ENCODE data around the gene AGPAT3. TPM values are rescaled to one million over a fixed set of nuclear protein-coding genes. Genes with fewer than 3 reads are reported as not detected.
A peak's percentile ranks its signal among the peaks of the same experiment; 100 is the strongest.

The AGPAT3 gene
- total RNA-seq, 1 donor from 2014 or later: 179 TPM

DNA sequence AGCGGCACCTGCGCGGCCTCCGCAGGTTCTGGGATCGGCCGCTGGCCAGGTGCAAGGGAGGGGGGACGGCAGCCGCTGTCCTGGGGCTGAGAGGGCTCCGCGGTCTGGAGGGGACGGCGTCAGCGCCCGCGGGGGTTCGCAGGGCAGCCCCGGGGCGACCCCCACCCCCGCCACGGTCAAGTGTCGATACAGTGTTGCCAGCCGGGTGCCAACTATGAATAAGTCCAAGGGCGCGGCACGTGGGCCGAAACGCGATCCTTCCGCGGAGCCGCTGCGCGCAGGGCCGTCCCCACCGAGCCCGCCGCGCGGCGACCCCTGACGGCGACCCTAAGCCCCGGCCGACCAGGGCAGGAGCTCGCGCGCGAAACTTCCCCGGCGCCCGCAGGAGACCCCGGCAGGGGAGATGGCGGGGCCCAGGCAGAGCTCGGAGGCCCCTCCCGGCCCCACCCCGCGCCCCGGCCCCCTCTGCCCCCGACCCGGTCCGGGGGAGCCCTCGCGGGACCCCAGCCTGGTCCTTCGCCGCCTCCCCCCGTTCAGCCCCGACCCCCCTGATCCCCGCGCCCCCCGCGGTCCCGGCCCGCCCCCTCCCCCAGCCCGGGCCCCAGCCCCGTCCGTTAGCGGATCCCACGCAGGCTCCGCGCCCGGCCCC is 586 bp upstream of the AGPAT3 start:
- no peak for DNase-seq (ENCODE audit: low read depth)

DNA sequence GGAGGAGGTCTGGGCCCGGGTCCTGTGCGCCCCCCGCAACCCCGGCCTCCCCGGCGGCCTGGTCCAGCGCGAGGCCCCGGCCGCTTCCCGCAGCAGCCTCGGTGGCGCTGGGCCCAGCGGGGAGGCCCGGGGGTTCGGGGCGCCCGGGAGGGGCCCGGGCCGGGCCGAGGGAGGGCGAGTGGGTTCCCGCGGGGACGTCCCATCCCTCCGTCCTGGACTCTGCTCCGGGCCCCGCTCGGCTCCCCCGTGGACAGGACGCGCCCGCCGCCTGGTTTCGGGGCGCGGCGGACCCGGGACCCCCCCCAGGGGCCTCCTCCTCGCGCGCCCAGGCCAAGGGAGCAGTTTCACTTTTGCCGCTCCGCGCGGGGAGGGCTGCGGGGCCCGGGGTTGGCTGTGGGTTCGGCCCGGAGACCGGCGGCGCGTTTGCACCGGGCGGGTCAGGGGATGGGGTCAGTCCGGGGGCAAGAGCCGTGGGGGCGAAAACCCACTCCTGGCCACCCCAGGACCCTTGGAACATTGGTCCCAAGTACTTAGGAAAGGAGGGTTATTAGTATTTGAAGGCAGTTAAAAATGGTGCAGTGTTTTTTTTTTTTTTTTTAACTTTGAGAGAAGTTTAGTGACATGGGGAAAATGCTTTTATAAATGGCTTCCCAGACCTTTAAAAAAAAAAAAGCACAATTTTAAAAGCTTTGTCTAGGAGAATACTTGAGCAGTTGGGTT is 677 bp downstream of the AGPAT3 start:
- DNase-seq (ENCODE audit: low read depth): no peak

DNA sequence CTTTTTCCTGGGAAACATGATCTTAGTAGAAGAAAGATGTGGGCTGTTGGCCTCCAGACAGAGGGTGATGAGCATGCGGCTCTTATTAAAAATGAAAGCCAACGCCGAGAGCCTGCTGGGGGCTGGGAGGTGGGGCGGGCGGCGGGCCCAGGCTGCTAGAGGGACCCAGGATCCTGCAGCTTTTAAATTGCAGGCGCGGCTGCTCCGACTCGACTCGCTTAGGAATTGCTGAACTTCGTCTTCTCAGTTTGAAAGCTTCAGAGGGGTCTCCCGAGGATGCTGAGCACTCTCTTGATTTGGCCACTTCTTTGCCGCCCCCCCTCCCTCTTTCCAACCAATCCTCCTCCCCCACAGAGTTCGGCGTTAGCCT is 1.2 kb downstream of the AGPAT3 start:
- DNase-seq (ENCODE audit: low read depth): no peak

DNA sequence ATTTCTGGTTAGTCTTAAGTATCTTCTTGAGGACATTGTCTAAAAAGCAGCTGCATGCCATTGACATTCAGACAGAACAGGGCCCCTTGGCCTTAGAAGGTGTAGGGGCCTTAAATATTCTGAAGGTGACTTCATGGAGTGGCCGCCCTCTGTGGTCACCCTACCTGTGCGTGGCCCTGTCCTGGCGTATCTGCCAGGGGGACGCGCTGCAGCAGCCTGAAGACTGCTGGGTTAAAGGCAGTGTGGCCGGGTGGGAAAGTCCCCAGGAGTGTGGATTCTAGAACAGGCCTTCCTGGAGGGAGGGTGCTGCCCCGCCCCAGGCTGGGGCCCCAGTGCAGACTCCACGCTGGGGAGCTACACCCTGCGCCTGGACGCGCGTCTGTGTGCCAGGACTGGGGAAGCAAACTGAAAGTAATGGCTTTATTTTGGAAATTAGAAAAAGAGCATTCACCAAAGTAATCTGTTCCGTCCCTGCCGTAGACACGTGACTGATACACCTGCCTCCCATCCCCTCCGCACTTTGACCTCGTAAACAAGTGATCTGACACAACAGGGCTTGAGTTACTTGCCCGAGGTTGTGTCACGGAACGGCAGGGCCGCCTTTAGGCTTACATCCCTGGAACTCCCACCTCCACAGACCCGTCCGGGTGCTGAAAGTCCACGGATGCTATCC is 1.8 kb downstream of the AGPAT3 start:
- DNase-seq (ENCODE audit: low read depth): no peak

DNA sequence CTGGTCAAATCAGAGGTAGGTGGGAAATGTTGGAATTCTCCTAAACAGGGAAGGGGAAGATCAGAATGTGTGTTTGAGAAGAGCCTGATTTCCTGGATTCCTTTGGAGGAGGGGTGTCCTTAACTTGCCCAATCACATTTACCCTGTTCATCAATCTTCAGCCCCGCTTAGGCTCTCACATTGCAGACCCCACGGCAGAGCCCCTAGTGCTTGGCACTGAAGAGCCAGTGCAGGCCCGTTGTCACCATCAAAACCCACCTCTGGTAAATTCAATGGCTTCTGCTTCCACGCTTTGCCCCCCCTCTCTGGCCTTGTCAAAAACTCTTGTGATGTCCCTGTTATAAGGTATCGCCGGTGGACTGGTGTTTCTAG is 2.3 kb downstream of the AGPAT3 start:
- no peak for DNase-seq (ENCODE audit: low read depth)

DNA sequence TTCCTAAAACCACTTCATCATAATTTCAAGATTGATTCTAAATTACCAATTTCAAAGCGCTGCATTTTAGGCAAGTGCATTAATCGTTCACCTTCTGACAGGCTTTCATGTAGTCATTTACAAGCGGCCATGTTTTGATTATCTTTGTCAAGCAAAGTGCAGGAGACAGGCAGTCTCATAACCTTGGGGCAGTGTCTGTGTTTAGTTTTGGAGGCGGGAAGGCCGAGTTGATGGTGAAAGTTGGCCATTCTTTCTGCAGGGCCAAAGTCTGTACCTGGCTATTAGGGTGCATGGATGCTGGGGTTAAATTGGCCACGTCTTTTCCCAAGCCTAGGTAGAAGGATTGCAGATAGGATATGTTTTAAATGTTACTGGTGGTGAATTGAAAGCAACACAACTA is 2.9 kb downstream of the AGPAT3 start:
- DNase-seq (ENCODE audit: low read depth): no peak

DNA sequence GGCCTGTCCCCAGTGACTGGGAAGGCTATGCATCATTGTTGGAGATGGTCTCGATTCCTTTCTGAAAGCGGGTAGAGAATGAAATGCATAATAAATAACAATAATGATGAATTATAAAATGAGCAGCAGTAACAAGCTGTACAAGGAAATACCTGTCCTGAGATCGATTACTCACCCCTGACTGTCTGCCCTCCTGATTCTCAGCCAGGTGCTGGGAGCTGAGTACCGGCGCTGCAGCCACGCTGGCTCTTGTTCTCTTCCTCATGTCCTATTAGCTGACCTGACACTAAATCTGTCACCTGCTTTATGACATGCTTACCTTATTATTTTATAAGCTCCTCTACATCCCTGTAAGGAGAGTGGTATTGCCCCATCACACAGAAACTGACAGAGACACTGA is 3.4 kb downstream of the AGPAT3 start:
- no peak for DNase-seq (ENCODE audit: low read depth)

DNA sequence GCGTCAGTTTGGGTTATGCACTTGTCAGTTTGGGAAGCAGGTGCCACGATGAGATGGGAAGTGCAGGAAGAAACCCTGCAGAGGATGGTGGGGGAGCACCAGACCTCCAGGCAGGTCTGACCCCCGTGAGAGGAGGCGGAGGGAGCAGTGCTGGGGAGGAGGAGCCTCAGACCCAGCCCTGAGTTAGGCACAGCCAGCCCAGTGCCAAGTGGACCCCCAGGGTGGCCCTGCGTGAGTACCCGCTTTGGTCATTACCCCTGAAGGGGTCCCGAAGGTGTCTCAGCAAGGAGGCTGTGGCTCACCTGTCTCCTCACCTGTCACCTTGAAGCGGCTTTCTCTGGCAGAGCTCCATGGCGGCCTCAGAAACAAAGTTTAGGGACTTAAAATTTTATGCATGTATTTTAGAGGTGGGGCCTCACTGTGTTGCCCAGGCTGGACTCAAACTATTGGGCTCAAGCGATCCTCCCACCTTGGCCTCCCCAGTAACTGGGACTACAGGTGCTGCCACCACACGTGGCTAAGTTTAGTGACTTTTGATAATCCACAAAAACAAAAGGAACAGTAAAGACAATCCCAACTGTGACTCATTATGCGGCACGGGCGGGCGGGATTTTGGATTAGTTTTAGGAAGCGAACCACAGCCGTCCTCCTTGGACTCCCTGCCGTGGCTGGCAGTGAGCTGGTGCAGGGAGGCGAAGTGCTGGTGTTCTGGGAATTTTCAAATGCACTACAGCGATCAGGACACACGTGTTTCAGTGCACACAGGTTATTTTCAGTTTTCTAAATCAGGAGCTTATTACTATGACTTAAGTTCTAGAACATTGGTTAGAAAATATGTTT is 4.7 kb downstream of the AGPAT3 start:
- DNase-seq (ENCODE audit: low read depth): no peak

DNA sequence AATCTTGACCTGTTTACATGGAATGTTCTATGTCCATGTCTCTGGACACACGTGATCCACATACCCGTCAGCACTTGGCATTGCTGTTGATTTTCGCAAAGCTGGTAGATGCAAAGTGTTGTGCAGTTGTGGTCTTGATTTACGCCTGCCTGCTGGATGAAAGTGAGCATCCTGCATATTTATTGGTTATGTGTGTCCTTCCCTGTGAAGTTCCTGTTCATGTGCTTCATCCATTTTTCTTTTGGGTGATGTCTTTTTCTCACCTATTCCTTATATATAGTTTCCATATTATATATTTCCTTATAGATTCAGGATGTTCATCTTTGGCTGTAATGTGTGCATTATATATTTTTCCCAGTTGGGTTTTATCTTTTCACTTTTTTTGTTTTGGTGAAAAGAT is 6.5 kb downstream of the AGPAT3 start:
- DNase-seq (ENCODE audit: low read depth): no peak

DNA sequence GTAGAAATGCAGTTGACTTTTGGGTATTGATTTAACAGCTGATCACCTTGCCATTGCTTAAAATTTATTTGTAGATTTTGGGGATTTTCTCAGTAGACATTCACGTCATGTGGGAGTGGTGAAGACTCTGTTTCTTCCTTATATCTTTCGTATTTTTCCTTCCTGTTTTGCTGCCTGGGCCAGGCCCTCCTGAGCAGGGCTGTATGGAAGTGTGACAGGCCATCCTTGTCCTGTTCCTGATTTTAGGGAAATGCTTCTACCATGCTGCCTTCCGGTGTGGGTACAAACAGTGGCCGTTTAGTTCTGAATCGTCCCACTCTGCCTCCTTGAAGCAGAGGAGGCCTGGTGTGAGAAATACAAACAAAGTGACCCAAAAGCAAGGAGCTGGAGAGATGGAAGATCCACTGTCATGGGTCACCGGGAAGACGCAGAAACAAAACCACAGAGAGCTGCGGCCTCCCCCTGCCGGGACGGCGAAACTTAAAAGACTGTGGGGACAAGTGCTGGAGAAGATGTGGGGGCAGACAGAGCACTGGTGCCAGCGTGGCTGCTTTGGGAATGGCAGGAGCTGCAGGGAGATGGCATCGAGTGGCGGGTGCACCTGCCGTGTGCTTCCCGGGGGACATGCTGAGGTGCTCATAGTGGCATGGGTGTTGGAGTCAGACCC is 7.6 kb downstream of the AGPAT3 start:
- no peak for DNase-seq (ENCODE audit: low read depth)

DNA sequence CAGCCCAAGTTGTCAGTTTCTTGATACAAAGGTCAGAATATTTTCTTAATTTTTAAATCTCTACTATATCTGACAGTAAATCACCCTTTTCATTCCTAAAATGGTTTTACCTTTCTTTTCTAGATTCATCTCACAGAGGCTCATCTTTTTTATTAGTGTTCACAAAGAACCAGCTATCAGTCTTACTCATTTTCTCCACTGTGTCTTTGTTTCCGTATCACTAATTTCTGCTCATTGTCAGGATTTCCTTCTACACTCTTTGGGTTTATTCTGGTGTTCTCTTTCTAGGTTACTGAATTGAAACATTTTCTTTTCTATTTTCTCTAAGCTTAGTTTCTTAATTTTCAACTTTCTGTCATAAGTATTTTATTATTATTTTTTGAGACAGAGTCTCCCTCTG is 8.7 kb downstream of the AGPAT3 start:
- DNase-seq (ENCODE audit: low read depth): no peak

DNA sequence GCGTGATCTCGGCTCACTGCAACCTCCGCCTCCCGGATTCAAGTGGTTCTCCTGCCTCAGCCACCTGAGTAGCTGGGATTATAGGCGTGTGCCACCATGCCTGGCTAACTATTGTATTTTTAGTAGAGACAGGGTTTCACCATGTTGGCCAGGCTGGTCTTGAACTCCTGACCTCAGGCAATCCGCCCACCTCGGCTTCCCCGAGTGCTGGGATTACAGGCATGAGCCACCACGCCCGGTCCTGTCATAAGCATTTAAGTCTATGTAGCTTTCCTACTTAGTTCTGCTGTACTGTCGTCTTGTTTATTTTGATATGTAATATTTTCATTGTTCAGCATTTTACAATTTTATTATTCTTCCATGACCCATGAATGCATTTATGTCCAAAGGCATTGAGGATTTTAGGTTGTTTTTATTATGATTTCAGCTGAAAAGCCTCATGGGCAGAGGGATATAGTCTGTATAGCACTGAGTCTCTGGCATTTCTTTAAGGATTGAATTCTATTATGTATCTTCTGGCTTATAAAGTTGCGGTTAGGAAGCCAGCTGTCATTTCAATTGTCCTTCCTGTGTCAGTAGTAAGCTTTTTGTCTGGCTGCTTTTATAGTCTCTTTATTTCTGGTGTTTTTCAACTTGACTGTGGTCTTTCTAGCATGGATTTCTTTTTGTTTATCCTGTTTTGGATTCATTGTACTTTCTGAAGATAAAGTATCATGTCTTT is 9.2 kb downstream of the AGPAT3 start:
- DNase-seq (ENCODE audit: low read depth): no peak

DNA sequence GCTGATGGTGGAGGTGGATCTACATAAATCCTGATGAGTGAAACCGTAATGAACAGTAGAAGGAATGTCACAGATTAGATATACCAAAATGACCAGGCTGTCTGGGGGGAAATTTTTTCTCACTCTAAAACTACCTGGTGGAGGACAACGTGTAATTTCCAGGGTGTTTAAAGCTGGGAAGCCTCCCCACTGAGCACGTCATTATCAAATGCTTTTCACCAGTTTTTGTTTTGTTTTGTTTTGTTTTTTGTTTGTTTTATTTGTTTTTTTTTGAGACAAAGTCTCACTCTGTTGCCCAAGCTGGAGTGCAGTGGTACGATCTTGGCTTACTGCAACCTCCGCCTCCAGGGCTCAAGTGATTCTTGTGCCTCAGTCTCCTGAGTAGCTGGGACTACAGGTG is 11.6 kb downstream of the AGPAT3 start:
- no peak for DNase-seq (ENCODE audit: low read depth)

DNA sequence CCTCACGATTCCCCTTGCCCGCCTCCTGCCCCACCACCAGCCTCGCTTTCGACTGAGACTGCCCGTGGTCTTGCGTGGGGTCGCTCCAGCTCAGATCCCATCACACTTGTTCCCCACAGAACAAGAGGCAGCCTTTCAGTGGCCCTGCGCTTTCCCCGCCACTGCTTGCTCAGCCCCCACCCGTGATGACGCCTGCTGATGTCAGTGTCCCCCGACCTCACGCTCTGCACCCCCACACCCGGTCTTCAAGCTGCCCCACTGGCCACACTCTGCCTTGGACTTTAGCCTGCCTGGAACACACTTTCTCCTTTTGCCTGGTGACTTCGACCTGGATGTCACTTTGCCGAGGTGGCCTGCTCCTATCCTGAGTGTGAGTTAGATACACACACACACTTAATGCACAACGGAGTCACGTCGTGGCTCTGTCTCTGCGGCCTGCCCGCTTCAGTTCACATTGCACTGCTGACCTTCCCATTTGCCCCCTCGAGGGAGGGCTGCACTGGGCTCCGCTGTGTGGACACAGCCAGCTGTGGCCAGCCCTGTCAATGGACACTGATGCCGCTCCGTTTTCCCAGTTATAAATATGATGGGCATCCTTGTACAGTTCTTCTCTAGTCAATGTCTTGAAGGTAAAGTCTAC is 13.0 kb downstream of the AGPAT3 start:
- no peak for DNase-seq (ENCODE audit: low read depth)

DNA sequence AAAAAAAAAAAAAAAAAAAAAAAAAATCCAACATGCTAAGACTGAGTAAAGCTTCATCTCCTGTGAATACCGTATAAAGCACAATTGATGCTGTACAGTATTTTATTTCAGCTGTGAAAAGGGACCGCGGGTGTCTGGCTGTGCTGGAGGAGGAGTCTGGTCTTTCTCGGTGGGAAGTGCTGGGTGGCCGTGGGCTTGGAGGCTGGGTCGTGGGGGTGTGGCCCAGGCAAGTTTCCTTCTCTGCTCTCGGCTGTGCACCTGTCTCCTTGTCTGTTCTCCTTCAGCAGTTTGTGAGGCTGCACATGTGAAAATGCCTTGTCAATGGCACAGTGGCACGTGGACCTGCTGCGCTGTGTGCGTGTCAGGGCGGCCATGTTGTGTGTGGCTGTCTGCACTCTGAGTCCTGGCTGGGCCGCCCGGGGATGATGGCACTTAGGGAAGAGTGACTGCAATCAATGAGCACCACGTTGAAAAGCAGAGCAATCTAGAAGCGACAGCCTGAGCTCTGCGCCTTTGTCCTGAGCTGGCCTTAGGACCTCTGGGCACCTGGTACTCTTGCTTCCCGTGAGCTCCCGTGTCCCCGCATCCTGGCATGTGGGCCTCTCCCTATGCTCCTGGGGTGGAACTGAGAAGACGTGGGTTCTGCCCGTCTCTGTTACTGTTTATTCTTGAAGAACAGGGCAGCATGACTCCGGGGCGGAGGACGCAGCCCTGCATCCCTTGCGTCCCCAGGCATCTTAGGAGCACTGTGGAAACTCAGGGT is 14.5 kb downstream of the AGPAT3 start:
- DNase-seq (ENCODE audit: low read depth): no peak

DNA sequence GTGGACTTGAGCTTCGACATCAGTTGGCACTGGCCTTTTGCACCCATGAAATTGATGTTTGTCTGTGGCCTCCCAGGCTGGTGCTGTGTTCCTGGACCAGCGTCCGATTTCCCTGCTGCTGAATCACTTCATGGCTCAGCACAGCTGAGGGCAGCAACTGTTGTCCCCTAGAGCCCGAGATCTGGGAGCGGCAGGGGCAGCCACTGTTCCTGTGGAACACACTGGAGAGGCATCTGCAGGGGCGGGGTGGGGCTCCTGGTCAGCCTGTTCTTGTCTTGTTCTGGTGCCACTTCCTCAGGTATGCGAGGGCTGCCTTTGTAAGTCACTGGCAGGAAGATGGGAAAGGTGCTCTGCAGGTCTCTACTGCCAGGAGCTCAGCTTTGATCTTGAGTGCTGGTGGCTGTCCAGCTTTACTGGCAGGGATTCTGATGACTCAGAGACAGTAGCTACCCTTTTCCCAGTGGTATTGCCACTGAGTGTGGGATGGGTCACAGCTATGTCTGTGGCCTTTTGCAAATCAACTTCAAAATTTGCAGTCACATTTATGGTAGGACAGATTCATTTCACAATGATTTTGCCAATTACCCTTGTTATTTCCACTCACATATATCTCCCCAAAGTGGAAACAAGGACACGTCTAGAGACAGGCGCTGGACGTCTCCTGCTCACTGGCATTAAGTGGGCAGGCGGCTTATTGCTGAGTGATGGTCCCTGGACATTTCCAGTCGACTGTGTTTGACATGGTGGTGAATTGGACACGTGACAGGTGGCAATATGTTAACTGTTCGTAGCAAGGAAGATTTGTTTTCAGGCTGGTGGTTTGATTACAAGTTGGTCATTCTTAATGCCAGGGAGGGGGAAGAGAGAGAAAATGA is 15.3 kb downstream of the AGPAT3 start:
- DNase-seq (ENCODE audit: low read depth): peak; percentile 38

DNA sequence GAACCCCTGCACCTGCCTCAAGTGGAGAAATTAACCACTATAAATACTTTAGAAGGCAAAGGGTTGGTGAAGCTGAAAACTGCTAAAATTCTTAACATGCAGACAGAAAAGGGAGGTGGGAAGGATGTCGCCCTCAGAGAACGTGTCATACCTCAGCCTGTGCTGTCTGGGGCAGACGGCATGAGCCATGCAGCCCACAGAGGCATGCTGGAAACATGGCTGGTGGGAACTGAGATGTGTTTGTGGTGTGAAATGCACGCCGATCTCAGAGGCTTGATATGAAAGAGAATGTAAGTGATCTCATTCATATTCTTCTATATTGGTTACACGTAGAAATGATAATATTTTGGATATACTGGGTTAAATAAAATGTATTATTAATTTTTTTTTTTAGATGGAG is 16.3 kb downstream of the AGPAT3 start:
- no peak for DNase-seq (ENCODE audit: low read depth)

DNA sequence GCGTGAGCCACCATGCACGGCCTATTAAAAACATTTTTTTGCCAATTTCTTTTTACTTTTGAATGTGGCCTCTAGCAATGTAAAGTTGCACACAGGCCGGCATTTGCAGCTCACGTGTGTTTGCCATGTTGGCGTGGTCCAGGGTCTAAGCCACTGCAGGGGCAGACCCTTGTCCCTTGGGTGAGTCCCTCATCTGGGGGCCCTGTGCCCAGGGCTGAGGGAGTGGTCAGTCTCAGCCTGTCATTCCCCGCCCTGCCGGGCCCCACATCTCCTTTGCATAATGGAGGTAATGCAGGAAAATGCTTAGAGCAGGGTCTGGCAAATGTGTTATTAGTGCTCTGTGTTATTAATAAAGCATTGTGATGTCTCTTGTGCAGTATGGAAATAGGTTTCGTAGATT is 16.9 kb downstream of the AGPAT3 start:
- DNase-seq (ENCODE audit: low read depth): no peak

DNA sequence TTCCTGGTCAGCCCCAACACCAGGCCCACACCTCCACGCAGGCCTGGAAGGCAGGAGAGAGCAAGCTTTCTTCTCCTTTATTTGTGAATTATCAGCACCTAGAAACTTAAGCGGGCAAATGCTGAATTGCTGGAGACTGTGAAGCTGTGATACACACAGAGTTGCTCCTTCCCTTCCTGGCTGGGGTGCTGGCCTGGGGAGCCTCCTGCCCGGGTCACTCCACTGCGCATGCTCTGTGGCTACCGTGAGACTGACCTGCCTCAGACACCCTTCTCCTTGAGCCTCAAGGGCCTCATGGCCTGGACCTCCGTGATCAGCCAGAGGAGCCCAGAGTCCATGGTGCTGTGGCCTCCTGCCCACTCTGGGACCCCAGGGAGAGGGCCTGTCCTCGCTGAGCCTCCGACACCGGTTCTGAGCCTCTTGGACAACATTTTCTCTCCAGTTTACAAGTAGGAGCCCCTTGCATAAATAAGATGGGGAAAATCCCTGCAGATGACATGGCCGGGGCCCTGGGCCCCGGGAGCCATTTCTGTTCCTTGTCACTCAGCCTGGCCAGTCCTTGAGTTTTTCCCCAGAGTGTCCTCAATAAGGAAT is 18.0 kb downstream of the AGPAT3 start:
- DNase-seq (ENCODE audit: low read depth): no peak
